Activated T-cell treated with anti-CD3 and anti-CD28 coated beads, Interleukin-2, amount 50 U/mL, for 4 hours (primary cell): ENCODE results near the gene SCAF11. TPM values are rescaled to one million over a fixed set of nuclear protein-coding genes. Genes with fewer than 3 reads are reported as not detected.

ENCODE experiments used
- ATAC-seq, 2 donors: fragments of 200-7000 bp; cut with Tn5 transposase; one replicate each; pipeline ENCODE4 v1.10.0; 2021
- DNase-seq: peaks from one replicate; pipeline ENCODE4 v3.0.0-alpha.2; 2020
- H3K27me3 Mint-ChIP-seq: one replicate; pipeline ENCODE4 v1.8.0; 2021; ENCODE audit warnings: low read depth, mixed read lengths
- H3K36me3 Mint-ChIP-seq: one replicate; pipeline ENCODE4 v1.8.0; 2022; ENCODE audit warnings: mixed read lengths; ENCODE audit not compliant: insufficient read depth
- H3K4me1 Mint-ChIP-seq: one replicate; pipeline ENCODE4 v1.8.0; 2021; ENCODE audit warnings: low read depth, mixed read lengths
- H3K4me3 Mint-ChIP-seq: one replicate; pipeline ENCODE4 v1.8.0; 2021; ENCODE audit warnings: mild to moderate bottlenecking, moderate library complexity, mixed read lengths
- H3K9me3 Mint-ChIP-seq: one replicate; pipeline ENCODE4 v1.8.0; 2021; ENCODE audit warnings: mixed read lengths
- total RNA-seq, 3 donors: library from RNA; stranded (reverse); gene quantifications; one replicate each; pipeline ENCODE4 v1.2.1, GENCODE V29; 2021

The SCAF11 gene
- total RNA-seq, 3 donors from 2014 or later = 92.2 to 94.9 (median 93.7) TPM

- no peaks in the 10 kb centered on the region for H3K9me3 Mint-ChIP-seq
- no peaks in the 10 kb centered on the region for H3K4me1 Mint-ChIP-seq
- H3K27me3 Mint-ChIP-seq = no peaks in the 10 kb centered on the region
- no peak overlapping the region for H3K4me3 Mint-ChIP-seq
- ATAC-seq (no peak), DNase-seq (no peak)
- H3K36me3 Mint-ChIP-seq = peaks cover 8% of the 10 kb centered on the region
These were observed 75.0 kb downstream of the SCAF11 start for GRCh38 chr12:45915405-45915804.

- no peaks in the 10 kb centered on the region for H3K9me3 Mint-ChIP-seq
- no peaks in the 10 kb centered on the region for H3K27me3 Mint-ChIP-seq
- ATAC-seq (peak; percentile 43 to 62), DNase-seq (no peak)
- H3K36me3 Mint-ChIP-seq = peaks cover 10% of the 10 kb centered on the region
- H3K4me3 Mint-ChIP-seq = no peak overlapping the region
- no peaks in the 10 kb centered on the region for H3K4me1 Mint-ChIP-seq
These were observed 76.3 kb downstream of the SCAF11 start for GRCh38 chr12:45914090-45914489.

- ATAC-seq (peak; percentile 23 to 25), DNase-seq (no peak)
- H3K27me3 Mint-ChIP-seq = no peaks in the 10 kb centered on the region
- H3K36me3 Mint-ChIP-seq = peaks cover 10% of the 10 kb centered on the region
- no peaks in the 10 kb centered on the region for H3K9me3 Mint-ChIP-seq
- no peak overlapping the region for H3K4me3 Mint-ChIP-seq
- no peaks in the 10 kb centered on the region for H3K4me1 Mint-ChIP-seq
These were observed 76.7 kb downstream of the SCAF11 start for GRCh38 chr12:45913631-45914030.

- Mint-ChIP-seq H3K4me1 (no peaks in the 10 kb centered on the region), H3K9me3 (no peaks in the 10 kb centered on the region), H3K36me3 (peaks cover 6% of the 10 kb centered on the region), H3K27me3 (no peaks in the 10 kb centered on the region), H3K4me3 (no peak overlapping the region)
- ATAC-seq = no peak
- DNase-seq = no peak
These were observed 77.6 kb downstream of the SCAF11 start for GRCh38 chr12:45912774-45913173.

- Mint-ChIP-seq H3K4me1 (no peaks in the 10 kb centered on the region), H3K36me3 (peaks cover 13% of the 10 kb centered on the region), H3K9me3 (no peaks in the 10 kb centered on the region), H3K4me3 (no peak overlapping the region), H3K27me3 (no peaks in the 10 kb centered on the region)
- DNase-seq = no peak
- no peak for ATAC-seq
These were observed 81.2 kb downstream of the SCAF11 start for GRCh38 chr12:45909041-45909713.

- ATAC-seq = no peak
- H3K4me1 Mint-ChIP-seq = no peaks in the 10 kb centered on the region
- H3K36me3 Mint-ChIP-seq = peaks cover 15% of the 10 kb centered on the region
- DNase-seq = no peak
- no peak overlapping the region for H3K4me3 Mint-ChIP-seq
- no peaks in the 10 kb centered on the region for H3K9me3 Mint-ChIP-seq
- no peaks in the 10 kb centered on the region for H3K27me3 Mint-ChIP-seq
These were observed 82.4 kb downstream of the SCAF11 start for GRCh38 chr12:45907955-45908354.

- ATAC-seq (no peak), DNase-seq (no peak)
- Mint-ChIP-seq H3K4me3 (no peak overlapping the region), H3K4me1 (peaks cover 10% of the 10 kb centered on the region), H3K27me3 (no peaks in the 10 kb centered on the region), H3K9me3 (no peaks in the 10 kb centered on the region), H3K36me3 (peaks cover 46% of the 10 kb centered on the region)
These were observed 92.3 kb downstream of the SCAF11 start for GRCh38 chr12:45898094-45898493.

GRCh38 chr12:45895961-45896360 lies 94.4 kb downstream of the SCAF11 start:
- ATAC-seq = no peak
- Mint-ChIP-seq H3K4me1 (peaks cover 22% of the 10 kb centered on the region), H3K27me3 (no peaks in the 10 kb centered on the region), H3K4me3 (no peak overlapping the region), H3K36me3 (peaks cover 48% of the 10 kb centered on the region), H3K9me3 (no peaks in the 10 kb centered on the region)
- DNase-seq = no peak

GRCh38 chr12:45893240-45893639 lies 97.1 kb downstream of the SCAF11 start:
- Mint-ChIP-seq H3K27me3 (no peaks in the 10 kb centered on the region), H3K4me1 (peaks cover 26% of the 10 kb centered on the region), H3K4me3 (no peak overlapping the region), H3K9me3 (no peaks in the 10 kb centered on the region), H3K36me3 (peaks cover 40% of the 10 kb centered on the region)
- ATAC-seq = no peak
- no peak for DNase-seq

GRCh38 chr12:45890276-45890675 lies 100.1 kb downstream of the SCAF11 start:
- H3K36me3 Mint-ChIP-seq = peaks cover 38% of the 10 kb centered on the region
- H3K4me1 Mint-ChIP-seq = peaks cover 25% of the 10 kb centered on the region
- ATAC-seq = no peak
- no peak overlapping the region for H3K4me3 Mint-ChIP-seq
- DNase-seq = no peak
- no peaks in the 10 kb centered on the region for H3K27me3 Mint-ChIP-seq
- H3K9me3 Mint-ChIP-seq = no peaks in the 10 kb centered on the region

GRCh38 chr12:45887544-45887943 lies 102.8 kb downstream of the SCAF11 start:
- H3K9me3 Mint-ChIP-seq = no peaks in the 10 kb centered on the region
- no peaks in the 10 kb centered on the region for H3K27me3 Mint-ChIP-seq
- no peak overlapping the region for H3K4me3 Mint-ChIP-seq
- peaks cover 28% of the 10 kb centered on the region for H3K36me3 Mint-ChIP-seq
- no peak for ATAC-seq
- DNase-seq = no peak
- peaks cover 16% of the 10 kb centered on the region for H3K4me1 Mint-ChIP-seq

- no peaks in the 10 kb centered on the region for H3K9me3 Mint-ChIP-seq
- peaks cover 36% of the 10 kb centered on the region for H3K36me3 Mint-ChIP-seq
- no peaks in the 10 kb centered on the region for H3K27me3 Mint-ChIP-seq
- H3K4me3 Mint-ChIP-seq = no peak overlapping the region
- ATAC-seq (no peak), DNase-seq (no peak)
- peaks cover 11% of the 10 kb centered on the region for H3K4me1 Mint-ChIP-seq
These were observed 103.7 kb downstream of the SCAF11 start for GRCh38 chr12:45886685-45887084.

- Mint-ChIP-seq H3K4me1 (peaks cover 22% of the 10 kb centered on the region), H3K36me3 (peaks cover 52% of the 10 kb centered on the region), H3K4me3 (no peak overlapping the region), H3K27me3 (no peaks in the 10 kb centered on the region), H3K9me3 (no peaks in the 10 kb centered on the region)
- ATAC-seq = no peak
- no peak for DNase-seq
These were observed 107.2 kb downstream of the SCAF11 start for GRCh38 chr12:45883187-45883586.

GRCh38 chr12:45880533-45880932 lies 109.8 kb downstream of the SCAF11 start:
- H3K4me1 Mint-ChIP-seq = peaks cover 38% of the 10 kb centered on the region
- H3K4me3 Mint-ChIP-seq = no peak overlapping the region
- H3K9me3 Mint-ChIP-seq = no peaks in the 10 kb centered on the region
- peaks cover 54% of the 10 kb centered on the region for H3K36me3 Mint-ChIP-seq
- DNase-seq (no peak), ATAC-seq (no peak)
- no peaks in the 10 kb centered on the region for H3K27me3 Mint-ChIP-seq

GRCh38 chr12:45879363-45879895 lies 110.9 kb downstream of the SCAF11 start:
- DNase-seq (no peak), ATAC-seq (no peak)
- no peaks in the 10 kb centered on the region for H3K27me3 Mint-ChIP-seq
- peak overlapping the region; percentile 40 for H3K4me3 Mint-ChIP-seq
- H3K4me1 Mint-ChIP-seq = peaks cover 38% of the 10 kb centered on the region
- peaks cover 57% of the 10 kb centered on the region for H3K36me3 Mint-ChIP-seq
- no peaks in the 10 kb centered on the region for H3K9me3 Mint-ChIP-seq
